Endothelial cell of umbilical vein (primary cell): Measurements from ENCODE around the gene SEZ6. TPM values are rescaled to one million over a fixed set of nuclear protein-coding genes. Genes with fewer than 3 reads are reported as not detected.

Experiments
- BruUV-seq: library from RNA; stranded (reverse); fragments of 400-500 nt; replicated peaks from 2 replicates; lab custom pipeline; 2021; lab: Mats Ljungman, UMichigan
- CTCF ChIA-PET: fragments of 300-600, 350-600 bp; sonication (Branson Sonifier 250); formaldehyde crosslinking; loops from one replicate; lab custom pipeline; 2021; ENCODE audit warnings: antibody characterized with exemption, inconsistent platforms; lab: Charles Lee
- POLR2A ChIA-PET: fragments of 300-600, 350-600 bp; sonication (Branson Sonifier 250); formaldehyde crosslinking; loops from one replicate; lab custom pipeline; 2021; ENCODE audit warnings: antibody characterized with exemption, inconsistent platforms; lab: Charles Lee
- DNase-seq: peaks from one replicate; pipeline ENCODE4 v3.0.0-alpha.2; 2011; ENCODE audit warnings: low read depth, low spot score
- FAIRE-seq: peaks from 2 replicates; lab custom pipeline; 2011; peaks lifted over from hg19 to GRCh38; lab: Jason Lieb, UNC
- H2AFZ ChIP-seq: 2 replicates; pipeline ENCODE4 v1.6.0; 2012; ENCODE audit warnings: low read depth, low read length, control low read depth, inconsistent platforms
- H3K27ac ChIP-seq: 2 replicates; pipeline ENCODE4 v1.5.1; 2011; ENCODE audit warnings: low read depth, mild to moderate bottlenecking, control low read depth, low read length, moderate library complexity; ENCODE audit not compliant: insufficient read depth
- H3K27me3 ChIP-seq, 2 experiments: 2 replicates each; pipeline versions ENCODE4 v1.6.0 to v1.6.1; 2011; ENCODE audit warnings: low read length in 2 of 2, mixed read lengths in 1 of 2; ENCODE audit not compliant: control insufficient read depth in 2 of 2, insufficient read depth in 2 of 2
- H3K36me3 ChIP-seq, 2 experiments: 2 replicates in 1 of 2; 3 replicates in 1 of 2; pipeline ENCODE4 v1.5.1; 2011; ENCODE audit warnings: low read length in 2 of 2, mild to moderate bottlenecking in 1 of 2, moderate library complexity in 1 of 2; ENCODE audit not compliant: control insufficient read depth in 2 of 2, insufficient read depth in 2 of 2; ENCODE audit errors: extremely low read depth in 1 of 2
- H3K4me1 ChIP-seq: 3 replicates; pipeline ENCODE4 v1.5.1; 2011; ENCODE audit warnings: mild to moderate bottlenecking, low read length; ENCODE audit not compliant: control insufficient read depth, insufficient read depth; ENCODE audit errors: extremely low read depth
- H3K4me2 ChIP-seq: 2 replicates; pipeline ENCODE4 v1.6.1; 2011; ENCODE audit warnings: low read length, control low read depth, mixed read lengths; ENCODE audit not compliant: insufficient read depth
- H3K4me3 ChIP-seq, 3 experiments: fragments of 200-600 bp in 1 of 3; sonication (generic), shearing (Covaris generic) in 1 of 3; replicated peaks in 1 of 3; 2 replicates each; pipeline ENCODE4 v1.5.1; 2011 to 2016; ENCODE audit warnings: control low read depth in 3 of 3, low read length in 3 of 3, mild to moderate bottlenecking in 2 of 3, inconsistent platforms in 1 of 3, low read depth in 1 of 3, moderate library complexity in 1 of 3; ENCODE audit not compliant: insufficient read depth in 1 of 3
- H3K79me2 ChIP-seq: 2 replicates; pipeline ENCODE4 v1.6.0; 2012; ENCODE audit warnings: low read length, inconsistent platforms; ENCODE audit not compliant: control insufficient read depth, insufficient read depth
- H3K9ac ChIP-seq: replicated peaks from 2 replicates; pipeline ENCODE3; 2011; ENCODE audit warnings: low read length, control low read depth; ENCODE audit not compliant: insufficient read depth; ENCODE audit errors: extremely low read depth
- H3K9me1 ChIP-seq: replicated peaks from 3 replicates; pipeline ENCODE4 v1.6.0; 2011; ENCODE audit warnings: mild to moderate bottlenecking, low read length; ENCODE audit not compliant: control insufficient read depth, insufficient read depth; ENCODE audit errors: extremely low read depth
- H3K9me3 ChIP-seq: replicated peaks from 2 replicates; pipeline ENCODE4 v1.5.1; 2012; ENCODE audit warnings: low read length, inconsistent platforms; ENCODE audit not compliant: control insufficient read depth, insufficient read depth
- H4K20me1 ChIP-seq: replicated peaks from 2 replicates; pipeline ENCODE3; 2011; ENCODE audit warnings: mild to moderate bottlenecking, low read length; ENCODE audit not compliant: control insufficient read depth, insufficient read depth; ENCODE audit errors: extremely low read depth
- EZH2 ChIP-seq: IDR thresholded peaks from 2 replicates; pipeline ENCODE4 v1.6.1; 2012; ENCODE audit warnings: borderline replicate concordance, low read depth, mild to moderate bottlenecking, moderate library complexity, low read length, inconsistent platforms; ENCODE audit not compliant: severe bottlenecking
- FOS ChIP-seq: IDR thresholded peaks from 2 replicates; pipeline ENCODE4 v1.6.1; 2011; ENCODE audit warnings: mild to moderate bottlenecking, low read length, moderate library complexity, borderline replicate concordance; ENCODE audit not compliant: insufficient read depth
- GATA2 ChIP-seq: IDR thresholded peaks from 2 replicates; pipeline ENCODE4 v1.7.0; 2011; ENCODE audit warnings: low read depth, mild to moderate bottlenecking, moderate library complexity, mixed read lengths, low read length; ENCODE audit not compliant: insufficient read length, insufficient read depth
- JUN ChIP-seq: IDR thresholded peaks from 2 replicates; pipeline ENCODE4 v1.6.1; 2011; ENCODE audit warnings: borderline replicate concordance, low read depth; ENCODE audit not compliant: insufficient read length, insufficient read depth
- MYC ChIP-seq: IDR thresholded peaks from one replicate; pipeline ENCODE4 v1.6.1; 2011; ENCODE audit warnings: mild to moderate bottlenecking, low read depth, low read length
- POLR2A ChIP-seq: IDR thresholded peaks from 2 replicates; pipeline ENCODE4 v1.6.1; 2012; ENCODE audit warnings: low read depth, mild to moderate bottlenecking, control low read depth, low read length
- POLR2AphosphoS5 ChIP-seq: IDR thresholded peaks from 2 replicates; pipeline ENCODE4 v1.6.1; 2012; ENCODE audit warnings: low read depth, mild to moderate bottlenecking, control low read depth, low read length, moderate library complexity; ENCODE audit not compliant: insufficient read depth
- dilution Hi-C: fragments of 300-500 bp; cut with MboI; formaldehyde crosslinking; loops from one replicate; pipeline ENCODE4 v1.15.0; 2019; ENCODE audit warnings: low sequenced_read_pairs; ENCODE audit not compliant: extremely low pct_ligation_motif_present
- intact Hi-C: fragments of 100-400 bp; cut with micrococcal nuclease; formaldehyde crosslinking; loops from one replicate; pipeline ENCODE4 v1.10.0; 2022
- polyA plus RNA-seq, 4 experiments: library from polyadenylated mRNA; depleted of rRNA in 3 of 4; stranded (reverse) in 3 of 4; unstranded in 1 of 4; fragments of >200 nt; gene quantifications; 2 replicates each; pipeline versions ENCODE4 v1.2.1 to v1.2.3, GENCODE V29; 2011 to 2012; ENCODE audit warnings: missing spikeins in 1 of 4
- total RNA-seq: library from RNA; stranded (reverse); gene quantifications from 2 replicates; pipeline ENCODE4 v1.2.3, GENCODE V29; 2021
- TF ChIP-seq, protein P1 (sequence below), 2 donors: IDR thresholded peaks; 1 replicate in 1 of 2; 2 replicates in 1 of 2; pipeline ENCODE4 v1.5.1; 2011; ENCODE audit warnings: low read length in 2 of 2, mild to moderate bottlenecking in 2 of 2, moderate library complexity in 2 of 2, control low read depth in 1 of 2, inconsistent platforms in 1 of 2, low read depth in 1 of 2; ENCODE audit not compliant: insufficient read depth in 1 of 2; ENCODE audit errors: extremely low read depth in 1 of 2
- TF ChIP-seq, protein P2 (sequence below): IDR thresholded peaks from 2 replicates; pipeline ENCODE4 v1.6.1; 2011; ENCODE audit not compliant: insufficient read depth, insufficient read length

SEZ6 gene
- total and polyA plus RNA-seq, 2 donors (not counting 3 experiments of a cell fraction or from before 2014, with no cell fraction given) = not detected

- no peaks in the 10 kb centered on the region for H3K27me3 ChIP-seq
- no peak overlapping the region for H2AFZ ChIP-seq
- DNase-seq (no peak), FAIRE-seq (no peak)
- H3K4me2 ChIP-seq = no peak overlapping the region
- no TSS peak for BruUV-seq
- no peaks in the 10 kb centered on the region for H4K20me1 ChIP-seq
- H3K9me3 ChIP-seq = no peaks in the 10 kb centered on the region
- ChIA-PET CTCF (interaction anchor here (7.8 kb wide), 1 partner anchor 145 kb away, joined by 84 read pairs; no protein-coding TSS in a partner anchor), POLR2A (no interaction called here)
- no peak overlapping the region for H3K9ac ChIP-seq
- intact Hi-C loops = no loop called here
- H3K4me3 ChIP-seq = no peak overlapping the region
- TF ChIP-seq, protein P1, sequence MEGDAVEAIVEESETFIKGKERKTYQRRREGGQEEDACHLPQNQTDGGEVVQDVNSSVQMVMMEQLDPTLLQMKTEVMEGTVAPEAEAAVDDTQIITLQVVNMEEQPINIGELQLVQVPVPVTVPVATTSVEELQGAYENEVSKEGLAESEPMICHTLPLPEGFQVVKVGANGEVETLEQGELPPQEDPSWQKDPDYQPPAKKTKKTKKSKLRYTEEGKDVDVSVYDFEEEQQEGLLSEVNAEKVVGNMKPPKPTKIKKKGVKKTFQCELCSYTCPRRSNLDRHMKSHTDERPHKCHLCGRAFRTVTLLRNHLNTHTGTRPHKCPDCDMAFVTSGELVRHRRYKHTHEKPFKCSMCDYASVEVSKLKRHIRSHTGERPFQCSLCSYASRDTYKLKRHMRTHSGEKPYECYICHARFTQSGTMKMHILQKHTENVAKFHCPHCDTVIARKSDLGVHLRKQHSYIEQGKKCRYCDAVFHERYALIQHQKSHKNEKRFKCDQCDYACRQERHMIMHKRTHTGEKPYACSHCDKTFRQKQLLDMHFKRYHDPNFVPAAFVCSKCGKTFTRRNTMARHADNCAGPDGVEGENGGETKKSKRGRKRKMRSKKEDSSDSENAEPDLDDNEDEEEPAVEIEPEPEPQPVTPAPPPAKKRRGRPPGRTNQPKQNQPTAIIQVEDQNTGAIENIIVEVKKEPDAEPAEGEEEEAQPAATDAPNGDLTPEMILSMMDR (IDR thresholded peaks at IDR 0.05; ENCODE audit: extremely low read depth in 1 of 2, insufficient read depth in 1 of 2, low read depth in 1 of 2, low read length in 2 of 2) = no peak
- no peak for TF ChIP-seq GATA2
- TF ChIP-seq POLR2AphosphoS5 = no peak
- no peak for TF ChIP-seq POLR2A
- TF ChIP-seq EZH2 = no peak
- TF ChIP-seq, protein P2, sequence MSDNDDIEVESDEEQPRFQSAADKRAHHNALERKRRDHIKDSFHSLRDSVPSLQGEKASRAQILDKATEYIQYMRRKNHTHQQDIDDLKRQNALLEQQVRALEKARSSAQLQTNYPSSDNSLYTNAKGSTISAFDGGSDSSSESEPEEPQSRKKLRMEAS = no peak
- TF ChIP-seq JUN = no peak
- TF ChIP-seq MYC = no peak
- TF ChIP-seq FOS = no peak
- dilution Hi-C loops = no loop called here
- no peaks in the 10 kb centered on the region for H3K4me1 ChIP-seq
- H3K79me2 ChIP-seq = no peaks in the 10 kb centered on the region
- H3K27ac ChIP-seq = no peak overlapping the region
- H3K36me3 ChIP-seq = no peaks in the 10 kb centered on the region
- H3K9me1 ChIP-seq = no peaks in the 10 kb centered on the region
These were observed 35.0 kb downstream of the SEZ6 start for GRCh38 chr17:28970879-28971278.
